Bone marrow (tissue), 2 donors: Measurements from ENCODE around the gene SPATA33.
A peak's percentile ranks its signal among the peaks of the same experiment; 100 is the strongest.
"Not testable (repeated sequence)": the region's sequence is repeated elsewhere in the genome, so short reads cannot be mapped to it uniquely, and the experiment has no call there.

Experiments
- DNase-seq, 2 donors: peaks; one replicate each; lab custom pipeline; 2025; lab: John Stamatoyannopoulos, UW

The SPATA33 gene

GRCh38 chr16:89664238-89664637, 6.6 kb downstream of the SPATA33 start:
- not testable (repeated sequence) for DNase-seq

GRCh38 chr16:89667000-89667399, 9.4 kb downstream of the SPATA33 start:
- DNase-seq, result not testable (repeated sequence)

- no peak for DNase-seq
Measured at GRCh38 chr16:89667633-89668032, 10.0 kb downstream of the SPATA33 start.

GRCh38 chr16:89668790-89669158, 11.1 kb downstream of the SPATA33 start:
- no peak for DNase-seq

DNA sequence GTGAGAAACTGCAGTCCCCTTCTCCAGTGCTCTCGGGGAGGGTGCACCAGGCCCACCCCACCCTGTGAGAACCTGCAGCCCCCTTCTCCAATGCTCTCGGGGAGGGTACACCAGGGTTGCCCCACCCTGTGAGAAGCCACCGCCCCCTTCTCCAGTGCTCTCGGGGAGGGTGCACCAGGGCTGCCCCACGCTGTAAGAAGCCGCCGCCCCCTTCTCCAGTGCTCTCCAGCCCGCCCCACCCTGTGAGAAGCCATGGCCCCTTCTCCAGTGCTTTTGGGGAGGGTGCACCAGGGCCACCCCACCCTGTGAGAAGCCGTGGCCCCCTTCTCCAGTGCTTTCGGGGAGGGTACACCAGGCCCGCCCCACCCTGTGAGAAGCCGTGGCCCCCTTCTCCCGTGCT, 12.1 kb downstream of the SPATA33 start:
- DNase-seq, result no peak

DNA sequence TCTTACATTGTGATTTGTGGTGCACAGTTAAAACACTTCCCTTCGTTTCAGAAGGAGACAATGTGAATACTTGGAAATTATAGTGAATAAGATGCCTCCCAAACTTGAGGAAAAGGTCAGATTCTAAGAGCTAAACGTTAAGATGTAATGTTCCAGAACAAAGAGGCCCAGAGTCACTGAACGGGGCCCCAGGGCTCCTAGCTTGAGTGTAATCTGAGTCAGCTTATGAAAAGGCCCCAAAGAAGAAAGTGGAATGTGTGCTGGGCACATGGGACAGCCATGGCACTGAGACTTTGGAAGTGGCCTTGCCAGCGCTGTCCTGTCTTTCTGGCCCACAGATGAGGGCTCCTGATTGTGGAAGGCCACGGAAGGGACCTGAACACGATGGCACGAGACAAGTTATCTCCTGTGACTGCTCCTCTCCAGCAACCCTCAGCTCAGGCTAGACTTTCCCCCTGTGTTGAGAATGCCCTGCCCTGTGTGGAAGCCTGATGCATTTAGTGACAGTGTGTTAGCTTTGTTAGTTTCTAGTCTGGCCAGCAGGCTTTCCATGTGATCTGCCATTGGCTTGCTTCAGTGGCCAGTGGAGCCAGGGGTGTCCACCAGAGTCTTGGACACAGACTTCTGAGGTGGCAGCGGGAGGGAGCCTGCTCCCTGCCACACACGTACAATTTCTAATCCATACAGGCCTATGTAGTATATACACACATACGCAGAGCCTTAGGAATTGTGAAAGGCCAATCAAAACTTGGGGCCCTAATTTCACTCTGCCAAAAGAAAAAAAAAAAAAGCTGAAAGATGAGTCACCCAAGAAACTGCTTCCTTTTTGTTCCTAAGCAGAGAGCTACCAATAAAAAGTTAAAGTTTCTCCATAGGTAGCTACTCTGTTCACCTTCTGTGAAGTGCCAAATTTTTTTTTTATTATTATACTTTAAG, 13.1 kb downstream of the SPATA33 start:
- DNase-seq, result peak in 1 of 2 donors; percentile 23

- not testable (repeated sequence) for DNase-seq
Measured at GRCh38 chr16:89671565-89671964, 13.9 kb downstream of the SPATA33 start.

- DNase-seq, result no peak
Measured at GRCh38 chr16:89672177-89672941, 14.7 kb downstream of the SPATA33 start.

DNA sequence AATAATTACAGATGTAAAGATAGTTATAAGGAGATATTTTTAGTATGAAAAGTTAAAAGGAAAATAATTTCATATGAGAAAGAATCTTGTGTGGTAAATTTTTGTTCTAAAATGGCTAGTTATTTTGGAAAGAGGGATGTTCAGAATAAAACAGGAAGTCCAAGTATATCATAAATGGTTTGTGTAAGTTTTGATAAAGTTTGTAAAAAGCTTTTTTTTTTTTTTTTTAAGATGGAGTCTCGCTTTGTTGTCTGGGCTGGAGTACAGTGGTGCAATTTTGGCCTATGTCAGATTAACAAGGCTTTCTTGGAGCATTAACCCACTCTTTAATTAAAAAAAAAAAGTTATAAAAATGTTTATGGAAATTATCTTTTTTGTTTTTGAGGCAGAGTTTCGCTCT, 20.6 kb downstream of the SPATA33 start:
- no peak for DNase-seq

DNA sequence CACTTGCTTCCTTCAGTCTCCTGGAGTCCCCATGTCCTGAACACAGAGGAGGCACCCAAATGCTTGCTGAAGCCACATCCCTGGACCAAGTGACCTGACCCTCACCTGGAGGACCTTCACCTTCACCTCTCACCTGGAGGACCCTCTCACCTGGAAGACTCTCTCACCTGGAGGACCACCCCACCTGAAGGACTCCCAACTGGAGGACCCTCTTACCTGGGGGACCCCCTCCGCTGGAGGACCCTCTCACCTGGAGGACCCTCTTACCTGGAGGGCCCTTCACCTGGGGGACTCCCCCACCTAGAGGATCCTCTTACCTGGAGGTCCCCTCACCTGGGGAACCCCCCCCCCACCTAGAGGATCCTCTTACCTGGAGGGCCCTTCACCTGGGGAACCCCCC, 28.3 kb downstream of the SPATA33 start:
- DNase-seq, result no peak

- DNase-seq, result peak; percentile 64 to 89
Measured at GRCh38 chr16:89686520-89687091, 29.0 kb downstream of the SPATA33 start, which contains the start of gene CDK10. CDK10 (plus strand) TSS chr16:89686689; CDS start chr16:89686711, 22 bp downstream.

DNA sequence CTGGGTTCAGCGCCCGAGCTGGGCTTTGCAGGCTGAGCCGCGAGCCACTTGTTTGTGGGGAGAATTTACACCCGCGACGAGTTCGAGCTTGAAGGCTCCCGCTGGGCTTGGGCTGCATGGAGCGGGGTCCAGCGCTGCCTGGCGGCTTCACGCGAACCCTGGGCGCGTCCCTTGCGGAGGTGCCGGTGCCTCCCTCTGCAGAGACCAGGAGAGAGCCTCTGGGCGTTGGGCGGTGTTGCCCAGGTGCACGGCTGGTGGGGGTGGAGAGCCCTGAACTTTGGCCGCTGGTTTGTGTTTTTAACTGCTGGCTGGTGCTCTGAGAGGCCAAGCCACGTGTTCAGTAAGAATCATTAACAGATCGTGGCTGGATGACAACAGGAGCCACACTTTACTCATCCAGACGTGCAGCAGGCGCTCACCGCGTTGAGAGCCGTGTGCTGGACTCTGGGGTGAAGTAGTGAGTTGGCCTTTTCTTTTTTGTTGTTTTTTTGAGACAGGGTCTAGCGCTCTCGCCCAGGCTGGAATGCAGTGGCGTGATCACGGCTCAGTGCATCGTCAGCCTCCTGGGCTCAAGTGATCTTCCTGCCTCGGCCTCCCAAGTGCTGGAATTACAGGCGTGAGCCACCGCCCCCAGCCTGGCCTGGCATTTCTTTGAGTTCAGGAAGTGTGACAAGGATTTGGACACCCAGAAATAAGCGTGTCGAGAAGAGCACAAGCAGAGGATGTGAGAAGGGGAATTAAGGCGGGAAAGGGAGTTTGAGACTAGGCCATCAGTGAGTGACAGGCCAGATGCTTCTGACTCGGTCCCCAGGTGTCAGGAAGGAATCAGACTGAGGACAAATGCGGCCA, 29.7 kb downstream of the SPATA33 start:
- no peak for DNase-seq

DNA sequence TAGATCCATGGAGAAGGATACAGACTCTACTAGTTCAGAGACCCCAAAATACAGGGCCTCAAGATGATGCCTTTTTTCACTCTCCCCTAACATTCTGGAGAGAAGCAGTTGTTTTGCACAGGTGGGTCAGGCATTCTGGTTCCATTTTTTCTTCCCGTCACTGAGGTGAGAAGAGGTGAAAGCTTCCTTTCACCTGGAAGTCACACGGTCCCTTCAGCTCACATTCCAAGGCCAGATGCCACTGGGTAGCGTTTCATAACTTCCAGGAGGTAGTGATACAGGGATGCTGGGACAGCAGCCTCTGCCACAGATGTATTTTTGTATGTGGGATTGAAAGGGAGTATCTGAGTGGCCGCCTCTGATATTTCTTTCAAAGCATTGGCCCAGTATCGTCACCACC, 30.8 kb downstream of the SPATA33 start:
- no peak for DNase-seq

DNA sequence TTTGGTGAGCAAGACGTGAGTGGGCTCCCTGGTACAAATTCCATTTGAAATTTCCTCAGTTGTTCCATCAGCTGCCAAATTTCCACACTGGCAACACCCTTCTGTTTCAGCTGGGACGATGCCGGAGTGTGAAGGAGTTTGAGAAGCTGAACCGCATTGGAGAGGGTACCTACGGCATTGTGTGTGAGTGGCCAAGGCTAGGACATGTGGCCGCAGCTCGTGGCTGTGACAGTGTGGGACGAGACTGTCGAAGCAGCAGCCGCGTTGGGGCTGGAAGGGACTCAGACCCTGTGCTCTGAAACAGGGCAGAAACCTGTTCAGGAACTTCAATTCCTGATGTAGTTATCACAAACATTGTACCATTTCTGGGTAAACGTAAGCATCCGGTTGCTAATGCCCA, 31.5 kb downstream of the SPATA33 start:
- no peak for DNase-seq

DNA sequence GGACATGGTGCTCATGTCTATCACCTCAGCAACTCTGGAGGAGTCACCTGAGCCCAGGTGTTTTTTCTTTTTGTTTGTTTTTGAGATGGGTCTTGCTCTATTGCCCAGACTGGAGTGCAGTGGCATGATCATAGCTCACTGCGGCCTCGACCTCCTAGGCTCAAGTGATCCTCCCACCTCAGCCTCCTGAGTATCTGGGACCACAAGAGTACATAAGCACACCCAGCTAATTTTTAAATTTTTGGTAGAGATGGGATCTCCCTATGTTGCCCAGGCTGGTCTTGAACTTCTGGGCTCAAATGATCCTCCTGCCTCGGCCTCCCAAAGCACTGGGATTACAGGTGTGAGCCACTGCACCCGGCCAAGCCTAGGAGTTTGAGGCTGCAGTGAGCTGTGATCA, 32.0 kb downstream of the SPATA33 start:
- DNase-seq, result not testable (repeated sequence)

- no peak for DNase-seq
Measured at GRCh38 chr16:89690392-89690901, 32.8 kb downstream of the SPATA33 start.

GRCh38 chr16:89691231-89691985, 33.8 kb downstream of the SPATA33 start:
- no peak for DNase-seq

GRCh38 chr16:89691986-89692569, 34.4 kb downstream of the SPATA33 start:
- DNase-seq, result no peak

DNA sequence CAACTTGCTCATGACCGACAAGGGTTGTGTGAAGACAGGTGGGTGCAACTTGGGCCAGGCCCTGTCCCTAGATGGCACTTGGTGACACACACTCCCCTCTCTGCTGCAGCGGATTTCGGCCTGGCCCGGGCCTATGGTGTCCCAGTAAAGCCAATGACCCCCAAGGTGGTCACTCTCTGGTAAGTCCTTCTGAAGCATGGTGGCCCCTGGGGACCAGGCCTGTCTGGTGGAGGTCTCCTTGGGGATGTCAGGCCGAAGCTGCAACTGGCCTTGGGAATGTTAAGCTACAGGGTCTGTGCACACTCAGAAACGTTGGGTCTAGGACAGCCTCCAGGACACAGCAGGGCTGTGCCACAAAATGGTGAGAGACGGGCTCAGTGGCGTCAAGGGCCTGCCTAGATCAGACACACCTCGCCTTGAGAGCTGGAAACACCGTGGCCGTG, 35.7 kb downstream of the SPATA33 start:
- no peak for DNase-seq
